ENCODE results near the gene FBXL14.

The FBXL14 gene

GRCh38 chr12:1588575-1588947 is 5.8 kb downstream of the FBXL14 start:
- no peak overlapping the region for H3K4me3 ChIP-seq (ENCODE audit: low read depth, low read length)
- no peak for DNase-seq (ENCODE audit: low read depth)
- no peak for TF ChIP-seq CTCF (IDR thresholded peaks at IDR 0.05; ENCODE audit: insufficient read depth, low read depth, low read length, missing control alignments)

- no peak overlapping the region for H3K4me3 ChIP-seq (ENCODE audit: low read depth, low read length)
- TF ChIP-seq CTCF (IDR thresholded peaks at IDR 0.05; ENCODE audit: insufficient read depth, low read depth, low read length, missing control alignments): no peak
- peak; percentile 30 for DNase-seq (ENCODE audit: low read depth)
Measured at GRCh38 chr12:1587927-1588574, 6.3 kb downstream of the FBXL14 start.

- DNase-seq (ENCODE audit: low read depth): no peak
- H3K4me3 ChIP-seq (ENCODE audit: low read depth, low read length): no peak overlapping the region
- no peak for TF ChIP-seq CTCF (IDR thresholded peaks at IDR 0.05; ENCODE audit: insufficient read depth, low read depth, low read length, missing control alignments)
Measured at GRCh38 chr12:1584326-1584725, 10.1 kb downstream of the FBXL14 start.

- no peak overlapping the region for H3K4me3 ChIP-seq (ENCODE audit: low read depth, low read length)
- TF ChIP-seq CTCF (IDR thresholded peaks at IDR 0.05; ENCODE audit: insufficient read depth, low read depth, low read length, missing control alignments): peak; percentile 83
- DNase-seq (ENCODE audit: low read depth): peak; percentile 93
Measured at GRCh38 chr12:1583421-1584078, 10.8 kb downstream of the FBXL14 start.

GRCh38 chr12:1582709-1583050 is 11.7 kb downstream of the FBXL14 start:
- no peak for DNase-seq (ENCODE audit: low read depth)
- TF ChIP-seq CTCF (IDR thresholded peaks at IDR 0.05; ENCODE audit: insufficient read depth, low read depth, low read length, missing control alignments): no peak
- H3K4me3 ChIP-seq (ENCODE audit: low read depth, low read length): no peak overlapping the region

- DNase-seq (ENCODE audit: low read depth): no peak
- no peak for TF ChIP-seq CTCF (IDR thresholded peaks at IDR 0.05; ENCODE audit: insufficient read depth, low read depth, low read length, missing control alignments)
- no peak overlapping the region for H3K4me3 ChIP-seq (ENCODE audit: low read depth, low read length)
Measured at GRCh38 chr12:1581973-1582708, 12.2 kb downstream of the FBXL14 start.
